Keratinocyte (primary cell): Measurements from ENCODE around the gene CGB7. TPM values are rescaled to one million over a fixed set of nuclear protein-coding genes. Genes with fewer than 3 reads are reported as not detected.

Experiments
- DNase-seq: peaks from one replicate; pipeline ENCODE4 v3.0.0-alpha.2; 2011; ENCODE audit warnings: low read depth, missing footprints, low spot score
- FAIRE-seq: peaks from 2 replicates; lab custom pipeline; 2011; peaks lifted over from hg19 to GRCh38; lab: Jason Lieb, UNC
- H2AFZ ChIP-seq: 2 replicates; pipeline ENCODE4 v1.6.0; 2012; ENCODE audit warnings: low read length, control low read depth, inconsistent platforms; ENCODE audit not compliant: control insufficient read depth
- H3K27ac ChIP-seq: 2 replicates; pipeline ENCODE4 v1.5.1; 2011; ENCODE audit warnings: low read length; ENCODE audit not compliant: control insufficient read depth, insufficient read depth
- H3K27me3 ChIP-seq: 3 replicates; pipeline ENCODE4 v1.6.0; 2011; ENCODE audit warnings: low read length; ENCODE audit not compliant: control insufficient read depth, insufficient read depth; ENCODE audit errors: extremely low read depth
- H3K36me3 ChIP-seq, 2 experiments: 2 replicates in 1 of 2; 3 replicates in 1 of 2; pipeline ENCODE4 v1.5.1; 2011; ENCODE audit warnings: low read length in 2 of 2, mild to moderate bottlenecking in 1 of 2; ENCODE audit not compliant: control insufficient read depth in 2 of 2, insufficient read depth in 2 of 2; ENCODE audit errors: extremely low read depth in 1 of 2
- H3K4me1 ChIP-seq: 3 replicates; pipeline ENCODE4 v1.5.1; 2011; ENCODE audit warnings: low read length; ENCODE audit not compliant: control insufficient read depth, insufficient read depth; ENCODE audit errors: extremely low read depth
- H3K4me2 ChIP-seq: 3 replicates; pipeline ENCODE4 v1.6.0; 2011; ENCODE audit warnings: low read depth, low read length; ENCODE audit not compliant: control insufficient read depth, insufficient read depth; ENCODE audit errors: extremely low read depth
- H3K4me3 ChIP-seq, 3 experiments: fragments of 200-600 bp in 1 of 3; sonication (generic) in 1 of 3; 2 replicates in 2 of 3; 3 replicates in 1 of 3; pipeline ENCODE4 v1.5.1; 2011 to 2016; ENCODE audit warnings: low read length in 3 of 3, mild to moderate bottlenecking in 3 of 3, control low read depth in 2 of 3, inconsistent platforms in 1 of 3, low read depth in 1 of 3, mixed read lengths in 1 of 3, mixed run types in 1 of 3, moderate library complexity in 1 of 3; ENCODE audit not compliant: control insufficient read depth in 2 of 3, insufficient read depth in 2 of 3; ENCODE audit errors: extremely low read depth in 1 of 3
- H3K79me2 ChIP-seq: 2 replicates; pipeline ENCODE4 v1.6.0; 2012; ENCODE audit warnings: low read length; ENCODE audit not compliant: control insufficient read depth, insufficient read depth
- H3K9ac ChIP-seq: 3 replicates; pipeline ENCODE4 v1.6.0; 2011; ENCODE audit warnings: low read length; ENCODE audit not compliant: control insufficient read depth, insufficient read depth; ENCODE audit errors: extremely low read depth
- H3K9me1 ChIP-seq: 3 replicates; pipeline ENCODE4 v1.6.0; 2011; ENCODE audit warnings: low read length; ENCODE audit not compliant: control insufficient read depth, insufficient read depth; ENCODE audit errors: extremely low read depth
- H3K9me3 ChIP-seq: 2 replicates; pipeline ENCODE4 v1.5.1; 2012; ENCODE audit warnings: low read depth, low read length; ENCODE audit not compliant: control insufficient read depth
- H4K20me1 ChIP-seq: 3 replicates; pipeline ENCODE4 v1.6.0; 2011; ENCODE audit warnings: low read length; ENCODE audit not compliant: control insufficient read depth, insufficient read depth; ENCODE audit errors: extremely low read depth
- CTCF ChIP-seq, 3 experiments: IDR thresholded peaks in 1 of 3; conservative IDR thresholded peaks in 1 of 3; optimal IDR thresholded peaks in 1 of 3; 2 replicates in 2 of 3; 3 replicates in 1 of 3; pipeline versions ENCODE3 to v1.5.1; 2011; ENCODE audit warnings: low read length in 3 of 3, mild to moderate bottlenecking in 3 of 3, moderate library complexity in 2 of 3, control low read depth in 1 of 3, inconsistent platforms in 1 of 3; ENCODE audit not compliant: insufficient read depth in 2 of 3; ENCODE audit errors: extremely low read depth in 1 of 3
- EZH2 ChIP-seq: IDR thresholded peaks from one replicate; pipeline ENCODE4 v1.6.1; 2012; ENCODE audit warnings: inconsistent platforms, mild to moderate bottlenecking, low read length, moderate library complexity
- dilution Hi-C: fragments of 300-500 bp; cut with MboI; formaldehyde crosslinking; loops from one replicate; pipeline ENCODE4 v1.7.0; 2020; ENCODE audit warnings: low sequenced_read_pairs; ENCODE audit not compliant: extremely low pct_ligation_motif_present
- polyA plus RNA-seq, 5 experiments: library from polyadenylated mRNA; depleted of rRNA in 3 of 5; stranded (reverse) in 3 of 5; stranded (forward) in 1 of 5; unstranded in 1 of 5; fragments of >200 nt; gene quantifications; 1 replicate in 1 of 5; 2 replicates in 3 of 5; 3 replicates in 1 of 5; pipeline versions ENCODE4 v1.2.1 to v1.2.3, GENCODE V29; 2011 to 2012; ENCODE audit warnings: missing spikeins in 2 of 5, low read depth in 1 of 5, low replicate concordance in 1 of 5

The CGB7 gene
- polyA plus RNA-seq, 1 donor (not counting 4 experiments of a cell fraction or from before 2014, with no cell fraction given), result 0.92 TPM

DNA sequence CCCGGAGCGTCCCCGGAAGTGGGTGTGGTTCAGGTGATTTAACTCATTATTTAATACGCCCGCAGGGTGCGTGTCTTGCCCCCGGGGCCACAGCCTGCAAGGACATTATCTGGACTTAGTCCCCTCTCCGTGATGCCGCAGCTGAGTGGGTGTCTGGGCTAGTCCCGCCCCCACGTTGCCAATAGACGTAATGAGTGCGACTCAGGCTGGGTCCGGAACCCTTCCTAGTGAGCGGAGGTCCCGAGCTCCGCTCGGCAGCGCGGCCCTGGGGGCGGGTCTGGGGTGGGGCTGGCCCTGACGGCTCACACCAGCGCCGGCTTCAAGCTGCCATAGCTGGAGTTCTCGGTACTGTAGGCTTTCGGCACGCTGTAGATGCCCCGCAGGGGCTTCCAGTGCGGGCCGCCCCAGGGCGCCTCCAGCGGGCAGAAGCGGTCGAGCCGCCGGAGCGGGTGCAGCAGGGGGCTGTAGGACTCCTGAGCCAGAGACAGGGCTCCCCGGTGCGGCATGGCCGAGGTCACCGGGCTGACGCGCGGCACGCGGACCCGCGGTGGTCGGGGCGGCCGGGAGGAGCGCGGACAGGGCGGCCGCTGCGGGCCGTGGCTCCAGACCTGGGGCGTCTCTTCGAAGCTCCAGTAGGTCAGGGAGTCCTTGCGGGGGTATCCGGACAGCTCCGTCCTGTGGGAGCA, 39.7 kb downstream of the CGB7 start:
- H3K4me2 ChIP-seq, result peak overlapping the region; percentile 81
- dilution Hi-C loops, result no loop called here

DNA sequence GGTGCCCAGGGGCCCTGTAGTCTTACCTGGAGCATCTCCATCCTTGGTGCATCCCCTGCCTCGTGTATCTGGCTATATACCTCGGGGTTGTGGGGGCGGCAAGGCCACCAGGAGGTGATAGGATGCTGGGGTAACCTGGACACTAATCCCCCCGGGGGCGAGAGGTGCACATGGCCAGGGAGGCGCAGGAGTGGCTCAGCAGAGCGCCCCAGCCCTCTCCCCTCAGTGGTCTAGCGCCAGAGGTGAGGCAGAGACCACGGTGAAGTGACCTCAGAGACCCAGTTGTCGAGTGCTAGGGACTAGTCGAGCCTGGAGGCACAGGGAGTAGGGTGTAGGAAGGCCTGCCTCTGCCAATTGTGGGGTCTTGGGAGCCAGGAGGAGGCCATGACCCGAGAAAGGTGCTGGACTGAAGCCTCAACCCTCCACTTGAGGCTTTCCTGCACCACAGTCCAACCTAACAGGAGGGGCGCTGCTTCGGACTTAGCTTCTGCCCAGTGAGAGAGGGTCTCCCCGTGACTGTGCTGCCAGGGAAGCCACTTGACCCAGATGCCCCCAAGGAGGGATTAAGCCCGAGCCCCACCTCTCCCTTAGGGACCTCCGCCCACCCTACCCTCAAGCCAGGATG, 40.4 kb downstream of the CGB7 start, which contains the start of gene LHB:
TSS of gene LHB (minus strand) at position 51 of the 625 bp plus-strand sequence. CDS start at position 41, 10 bp downstream.
- Histone ChIP-seq H2AFZ (no peak within 1 kb of the TSS), H3K4me1 (peaks cover 18% of the 10 kb centered on the region), H3K9me3 (no peaks in the 10 kb centered on the region), H3K27ac (no peak within 1 kb of the TSS), H3K9ac (no peak within 1 kb of the TSS), H3K4me2 (peak within 1 kb of the TSS; percentile 81), H3K9me1 (no peaks in the 10 kb centered on the region), H3K4me3 (peak within 1 kb of the TSS; percentile 14 to 56 (median 35)), H3K36me3 (peaks cover 0 to 14% of the 10 kb centered on the region in 2 experiments), H3K79me2 (no peaks in the 10 kb centered on the region), H3K27me3 (peaks cover 11% of the 10 kb centered on the region), H4K20me1 (no peaks in the 10 kb centered on the region)
- no peak for FAIRE-seq
- TF ChIP-seq CTCF (optimal IDR thresholded peaks at IDR 0.05 in 1 of 3, IDR thresholded peaks at IDR 0.05 in 1 of 3, conservative IDR thresholded peaks at IDR 0.05 in 1 of 3; ENCODE audit: extremely low read depth in 1 of 3, insufficient read depth in 2 of 3, low read length in 3 of 3) (no peak), EZH2 (no peak)
- dilution Hi-C loops, result no loop called here
- DNase-seq, result no peak

More for the DNA sequence above, 39.7 kb downstream of the CGB7 start:
- Histone ChIP-seq H4K20me1 (no peaks in the 10 kb centered on the region), H3K9me3 (no peaks in the 10 kb centered on the region), H3K27ac (no peak overlapping the region), H2AFZ (no peak overlapping the region), H3K9ac (peak overlapping the region; percentile 22), H3K27me3 (peaks cover 11% of the 10 kb centered on the region), H3K9me1 (no peaks in the 10 kb centered on the region), H3K4me3 (peak overlapping the region; percentile 14 to 56 (median 35)), H3K4me1 (peaks cover 18% of the 10 kb centered on the region), H3K79me2 (no peaks in the 10 kb centered on the region), H3K36me3 (peaks cover 0 to 10% of the 10 kb centered on the region in 2 experiments)
- DNase-seq (no peak), FAIRE-seq (no peak)
- no peak for TF ChIP-seq EZH2
- peak; percentile 29 to 49 (median 39) for TF ChIP-seq CTCF (optimal IDR thresholded peaks at IDR 0.05 in 1 of 3, IDR thresholded peaks at IDR 0.05 in 1 of 3, conservative IDR thresholded peaks at IDR 0.05 in 1 of 3; ENCODE audit: extremely low read depth in 1 of 3, insufficient read depth in 2 of 3, low read length in 3 of 3)
